Astrocyte (in vitro differentiated cells and primary cell): ENCODE results near the gene OSM. TPM values are rescaled to one million over a fixed set of nuclear protein-coding genes. Genes with fewer than 3 reads are reported as not detected.
A peak's percentile ranks its signal among the peaks of the same experiment; 100 is the strongest.

Source experiments
- DNase-seq: peaks from one replicate; pipeline ENCODE4 v3.0.0-alpha.2; 2010; ENCODE audit warnings: low read depth
- FAIRE-seq: peaks from 2 replicates; lab custom pipeline; 2011; peaks lifted over from hg19 to GRCh38; lab: Jason Lieb, UNC
- H2AFZ ChIP-seq: 2 replicates; pipeline ENCODE4 v1.6.0; 2012; ENCODE audit warnings: low read depth, low read length, inconsistent platforms
- H3K27ac ChIP-seq: 2 replicates; pipeline ENCODE4 v1.5.1; 2011; ENCODE audit warnings: low read depth, low read length, inconsistent platforms
- H3K27me3 ChIP-seq: 2 replicates; pipeline ENCODE4 v1.6.0; 2011; ENCODE audit warnings: low read length, inconsistent platforms; ENCODE audit not compliant: insufficient read depth
- H3K36me3 ChIP-seq: 2 replicates; pipeline ENCODE4 v1.5.1; 2011; ENCODE audit warnings: low read length, inconsistent platforms; ENCODE audit not compliant: insufficient read depth
- H3K4me1 ChIP-seq: 2 replicates; pipeline ENCODE4 v1.5.1; 2011; ENCODE audit warnings: low read length, inconsistent platforms; ENCODE audit not compliant: insufficient read depth
- H3K4me2 ChIP-seq: 2 replicates; pipeline ENCODE4 v1.6.0; 2012; ENCODE audit warnings: low read length, inconsistent platforms
- H3K4me3 ChIP-seq: 2 replicates; pipeline ENCODE4 v1.5.1; 2011; ENCODE audit warnings: low read depth, mild to moderate bottlenecking, low read length, inconsistent platforms; ENCODE audit not compliant: insufficient read depth
- H3K79me2 ChIP-seq: 2 replicates; pipeline ENCODE4 v1.6.0; 2012; ENCODE audit warnings: mild to moderate bottlenecking, low read length, inconsistent platforms; ENCODE audit not compliant: insufficient read depth
- H3K9ac ChIP-seq: 2 replicates; pipeline ENCODE4 v1.6.0; 2012; ENCODE audit warnings: mild to moderate bottlenecking, low read length, inconsistent platforms
- H3K9me3 ChIP-seq: 2 replicates; pipeline ENCODE4 v1.5.1; 2012; ENCODE audit warnings: low read depth, mild to moderate bottlenecking, low read length, inconsistent platforms; ENCODE audit not compliant: insufficient read depth
- H4K20me1 ChIP-seq: 2 replicates; pipeline ENCODE4 v1.6.0; 2012; ENCODE audit warnings: low read length, inconsistent platforms; ENCODE audit not compliant: insufficient read depth
- H3K27ac Mint-ChIP-seq: one replicate; pipeline ENCODE4 v1.8.0; 2021; ENCODE audit warnings: mild to moderate bottlenecking, mixed read lengths; ENCODE audit not compliant: unreplicated experiment
- H3K27me3 Mint-ChIP-seq: one replicate; pipeline ENCODE4 v1.8.0; 2021; ENCODE audit warnings: low read depth, mixed read lengths; ENCODE audit not compliant: unreplicated experiment
- H3K36me3 Mint-ChIP-seq: one replicate; pipeline ENCODE4 v1.8.0; 2021; ENCODE audit warnings: low read depth, mixed read lengths; ENCODE audit not compliant: unreplicated experiment
- H3K4me1 Mint-ChIP-seq: one replicate; pipeline ENCODE4 v1.8.0; 2021; ENCODE audit warnings: low read depth, mixed read lengths; ENCODE audit not compliant: unreplicated experiment
- H3K4me3 Mint-ChIP-seq: one replicate; pipeline ENCODE4 v1.8.0; 2021; ENCODE audit warnings: mild to moderate bottlenecking, moderate library complexity, mixed read lengths; ENCODE audit not compliant: unreplicated experiment
- H3K9me3 Mint-ChIP-seq: one replicate; pipeline ENCODE4 v1.8.0; 2021; ENCODE audit warnings: mild to moderate bottlenecking, mixed read lengths; ENCODE audit not compliant: unreplicated experiment
- EZH2 ChIP-seq: IDR thresholded peaks from 2 replicates; pipeline ENCODE4 v1.6.1; 2012; ENCODE audit warnings: mild to moderate bottlenecking, low read length, inconsistent platforms; ENCODE audit not compliant: insufficient read depth
- total RNA-seq: library from RNA; stranded (reverse); gene quantifications from 2 replicates; pipeline ENCODE4 v1.2.1, GENCODE V29; 2021
- TF ChIP-seq, protein P1 (sequence below): IDR thresholded peaks from 2 replicates; pipeline ENCODE4 v1.5.1; 2011; ENCODE audit warnings: low read depth, mild to moderate bottlenecking, inconsistent platforms, low read length, moderate library complexity; ENCODE audit not compliant: insufficient read depth

OSM gene
- total RNA-seq, 1 donor from 2014 or later: not detected

DNA sequence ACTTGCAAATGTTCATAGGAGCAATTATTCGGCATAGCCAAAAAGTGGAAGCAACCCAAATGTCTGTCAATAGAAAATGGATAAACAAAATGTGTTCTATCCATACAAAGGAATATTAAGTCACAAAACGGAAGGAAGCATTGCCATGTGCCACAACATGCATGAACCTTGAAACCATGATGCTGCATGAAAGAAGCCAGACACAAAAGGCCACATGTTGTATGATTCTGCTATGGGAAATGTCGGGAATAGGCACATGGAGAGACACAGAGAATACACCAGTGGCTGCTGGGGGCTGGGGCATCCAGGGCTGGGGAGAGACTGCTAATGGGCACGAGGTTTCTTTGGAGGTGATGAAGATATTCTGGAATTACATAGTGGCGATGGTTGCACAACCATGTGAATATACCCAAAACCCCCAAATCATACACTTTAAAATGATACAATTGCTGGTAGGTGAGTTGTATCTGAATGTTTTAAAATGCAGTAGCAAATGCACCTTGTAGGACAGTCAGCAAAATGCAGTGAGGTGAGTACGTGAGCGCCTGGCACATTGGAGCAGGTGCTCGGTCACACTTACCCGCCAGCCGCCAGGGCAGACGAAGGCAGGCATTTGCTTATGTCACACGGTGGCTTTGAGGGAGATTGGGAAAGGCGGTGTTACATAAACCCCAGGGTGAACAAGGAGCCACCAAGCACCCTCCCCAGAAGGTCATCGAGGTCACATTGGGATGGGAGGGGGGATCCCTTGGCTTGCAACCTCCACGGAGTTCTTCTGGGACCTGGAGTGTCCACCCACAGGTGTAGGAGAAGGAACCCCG is 6.3 kb upstream of the OSM start:
- H3K4me3 Mint-ChIP-seq: no peak overlapping the region
- H3K79me2 ChIP-seq: no peaks in the 10 kb centered on the region
- H3K4me3 ChIP-seq: no peak overlapping the region
- H3K4me1 Mint-ChIP-seq: peaks cover 14% of the 10 kb centered on the region
- TF ChIP-seq, protein P1, sequence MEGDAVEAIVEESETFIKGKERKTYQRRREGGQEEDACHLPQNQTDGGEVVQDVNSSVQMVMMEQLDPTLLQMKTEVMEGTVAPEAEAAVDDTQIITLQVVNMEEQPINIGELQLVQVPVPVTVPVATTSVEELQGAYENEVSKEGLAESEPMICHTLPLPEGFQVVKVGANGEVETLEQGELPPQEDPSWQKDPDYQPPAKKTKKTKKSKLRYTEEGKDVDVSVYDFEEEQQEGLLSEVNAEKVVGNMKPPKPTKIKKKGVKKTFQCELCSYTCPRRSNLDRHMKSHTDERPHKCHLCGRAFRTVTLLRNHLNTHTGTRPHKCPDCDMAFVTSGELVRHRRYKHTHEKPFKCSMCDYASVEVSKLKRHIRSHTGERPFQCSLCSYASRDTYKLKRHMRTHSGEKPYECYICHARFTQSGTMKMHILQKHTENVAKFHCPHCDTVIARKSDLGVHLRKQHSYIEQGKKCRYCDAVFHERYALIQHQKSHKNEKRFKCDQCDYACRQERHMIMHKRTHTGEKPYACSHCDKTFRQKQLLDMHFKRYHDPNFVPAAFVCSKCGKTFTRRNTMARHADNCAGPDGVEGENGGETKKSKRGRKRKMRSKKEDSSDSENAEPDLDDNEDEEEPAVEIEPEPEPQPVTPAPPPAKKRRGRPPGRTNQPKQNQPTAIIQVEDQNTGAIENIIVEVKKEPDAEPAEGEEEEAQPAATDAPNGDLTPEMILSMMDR: no peak
- no peak for TF ChIP-seq EZH2
- H3K9me3 ChIP-seq: no peaks in the 10 kb centered on the region
- no peak overlapping the region for H3K27ac Mint-ChIP-seq
- no peaks in the 10 kb centered on the region for H3K9me3 Mint-ChIP-seq
- H3K36me3 Mint-ChIP-seq: peaks cover 5% of the 10 kb centered on the region
- H3K36me3 ChIP-seq: no peaks in the 10 kb centered on the region
- FAIRE-seq (no peak), DNase-seq (no peak)
- H2AFZ ChIP-seq: no peak overlapping the region
- no peak overlapping the region for H3K4me2 ChIP-seq
- H4K20me1 ChIP-seq: no peaks in the 10 kb centered on the region
- H3K27me3 ChIP-seq: no peaks in the 10 kb centered on the region
- H3K4me1 ChIP-seq: peaks cover 13% of the 10 kb centered on the region
- no peak overlapping the region for H3K27ac ChIP-seq
- peaks cover 9% of the 10 kb centered on the region for H3K27me3 Mint-ChIP-seq
- no peak overlapping the region for H3K9ac ChIP-seq

DNA sequence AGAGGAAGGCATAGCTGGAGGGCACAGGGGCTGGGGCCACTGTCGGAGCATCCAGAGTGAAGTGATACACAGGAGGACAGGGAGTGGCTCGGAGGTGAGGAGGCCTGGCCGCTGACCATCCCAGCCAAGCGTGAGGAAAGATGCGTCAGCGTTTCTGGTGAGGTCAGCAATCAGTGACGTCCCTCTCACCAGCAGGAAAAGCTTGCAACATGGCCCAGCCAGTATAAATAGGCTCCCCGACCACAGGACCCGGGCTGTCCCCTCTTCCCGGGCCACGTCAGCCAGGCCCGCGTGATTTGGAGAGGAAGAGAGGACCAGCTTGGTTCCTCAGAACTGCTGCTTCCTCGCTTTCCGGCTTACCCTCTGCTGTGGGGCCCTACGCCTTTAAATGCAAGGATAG is 4.2 kb upstream of the OSM start:
- Histone ChIP-seq H4K20me1 (no peaks in the 10 kb centered on the region), H3K9me3 (no peaks in the 10 kb centered on the region), H3K36me3 (no peaks in the 10 kb centered on the region), H3K27me3 (no peaks in the 10 kb centered on the region), H3K4me1 (peaks cover 3% of the 10 kb centered on the region), H3K9ac (peak overlapping the region; percentile 48), H3K27ac (peak overlapping the region; percentile 31), H3K4me3 (no peak overlapping the region), H3K4me2 (peak overlapping the region; percentile 14), H2AFZ (peak overlapping the region; percentile 28), H3K79me2 (no peaks in the 10 kb centered on the region)
- Mint-ChIP-seq H3K4me3 (no peak overlapping the region), H3K27me3 (peaks cover 9% of the 10 kb centered on the region), H3K27ac (no peak overlapping the region), H3K9me3 (no peaks in the 10 kb centered on the region), H3K4me1 (peaks cover 3% of the 10 kb centered on the region), H3K36me3 (peaks cover 4% of the 10 kb centered on the region)
- DNase-seq (peak; percentile 75), FAIRE-seq (no peak)
- no peak for TF ChIP-seq EZH2

DNA sequence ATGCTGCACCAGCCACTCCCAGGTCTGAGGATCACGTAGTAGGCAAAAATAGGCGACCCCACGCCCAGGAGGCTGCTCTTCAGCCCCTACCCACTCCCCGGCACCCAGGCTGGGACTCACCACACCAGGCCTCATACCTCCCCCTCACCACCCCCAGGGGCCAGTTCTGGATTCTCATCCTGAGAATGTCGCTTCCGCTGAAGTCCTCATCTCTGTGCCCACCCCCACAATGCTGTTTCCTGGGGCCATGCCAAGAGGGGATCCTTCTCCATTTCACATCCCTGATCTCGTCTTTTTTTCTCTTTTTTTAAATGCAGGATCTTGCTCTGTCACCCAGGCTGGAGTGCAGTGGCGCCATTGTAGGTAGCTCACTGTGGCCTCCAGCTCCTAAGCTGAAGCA is 1.7 kb upstream of the OSM start:
- Histone ChIP-seq H3K4me1 (peaks cover 6% of the 10 kb centered on the region), H3K4me2 (no peak overlapping the region), H3K79me2 (no peaks in the 10 kb centered on the region), H3K9ac (no peak overlapping the region), H3K27me3 (no peaks in the 10 kb centered on the region), H3K4me3 (no peak overlapping the region), H3K27ac (no peak overlapping the region), H3K36me3 (no peaks in the 10 kb centered on the region), H2AFZ (no peak overlapping the region), H4K20me1 (no peaks in the 10 kb centered on the region), H3K9me3 (no peaks in the 10 kb centered on the region)
- Mint-ChIP-seq H3K27me3 (peaks cover 8% of the 10 kb centered on the region), H3K27ac (peak overlapping the region; percentile 18), H3K4me1 (peaks cover 3% of the 10 kb centered on the region), H3K36me3 (no peaks in the 10 kb centered on the region), H3K9me3 (no peaks in the 10 kb centered on the region), H3K4me3 (no peak overlapping the region)
- TF ChIP-seq, protein P1: no peak
- TF ChIP-seq EZH2: no peak
- no peak for FAIRE-seq
- no peak for DNase-seq
